HCT116 (cell line): ENCODE results near the gene TMCO4. TPM values are rescaled to one million over a fixed set of nuclear protein-coding genes. Genes with fewer than 3 reads are reported as not detected.
"Not testable (repeated sequence)": the region's sequence is repeated elsewhere in the genome, so short reads cannot be mapped to it uniquely, and the experiment has no call there.

Experiments
- ATAC-seq: fragments of 200-7000 bp; cut with Tn5 transposase; 2 replicates; pipeline ENCODE4 v1.9.1; 2020; ENCODE audit warnings: mild to moderate bottlenecking, moderate library complexity
- BruUV-seq: library from RNA; stranded (reverse); fragments of 400-500 nt; replicated peaks from 2 replicates; lab custom pipeline; 2021; lab: Mats Ljungman, UMichigan
- CTCF ChIA-PET: fragments of 300-600 bp; sonication (Branson Sonifier 250); formaldehyde crosslinking; loops from one replicate; lab custom pipeline; 2021; ENCODE audit warnings: antibody characterized with exemption; lab: Charles Lee
- POLR2A ChIA-PET: fragments of 300-600, 350-600 bp; sonication (Branson Sonifier 250); formaldehyde crosslinking; loops from one replicate; lab custom pipeline; 2021; ENCODE audit warnings: antibody characterized with exemption; lab: Charles Lee
- RAD21 ChIA-PET, 2 experiments: fragments of 300-600 bp; sonication (Branson Sonifier 250); formaldehyde crosslinking; loops; one replicate each; lab custom pipeline; 2023; ENCODE audit warnings: low total read pairs in 2 of 2; ENCODE audit not compliant: uncharacterized antibody in 2 of 2, unreplicated experiment in 2 of 2, low non-redundant PET in 1 of 2; lab: Charles Lee
- DNase-seq: peaks from one replicate; pipeline ENCODE4 v3.0.0-alpha.2; 2010; ENCODE audit warnings: low read depth, low spot score
- H2AFZ ChIP-seq: fragments of 200-600 bp; shearing (Covaris generic), sonication (generic); 2 replicates; pipeline ENCODE4 v1.6.1; 2017; ENCODE audit warnings: low read depth, mixed run types, mixed read lengths, antibody characterized with exemption, low read length; ENCODE audit not compliant: poor library complexity, severe bottlenecking
- H3K27ac ChIP-seq: 2 replicates; pipeline ENCODE4 v1.5.1; 2012; ENCODE audit warnings: low read depth, low read length
- H3K27me3 ChIP-seq: fragments of 200-600 bp; sonication (generic); 2 replicates; pipeline ENCODE4 v1.6.1; 2016; ENCODE audit warnings: mixed run types, low read length, mixed read lengths; ENCODE audit not compliant: insufficient read depth
- H3K36me3 ChIP-seq, 2 experiments: fragments of 200-500 bp in 1 of 2; fragments of 200-600 bp in 1 of 2; sonication (Bioruptor generic) in 1 of 2; sonication (generic) in 1 of 2; 2 replicates each; pipeline versions ENCODE4 v1.5.1 to v1.6.1; 2014 to 2016; ENCODE audit warnings: low read length in 2 of 2, inconsistent platforms in 1 of 2, mixed read lengths in 1 of 2, mixed run types in 1 of 2; ENCODE audit not compliant: insufficient read depth in 2 of 2, control insufficient read depth in 1 of 2
- H3K4me1 ChIP-seq, 2 experiments: fragments of 200-600 bp in 1 of 2; sonication (generic) in 1 of 2; 2 replicates each; pipeline versions ENCODE4 v1.5.1 to v1.6.1; 2012 to 2017; ENCODE audit warnings: low read length in 2 of 2, inconsistent platforms in 1 of 2, mild to moderate bottlenecking in 1 of 2, mixed read lengths in 1 of 2, mixed run types in 1 of 2, moderate library complexity in 1 of 2; ENCODE audit not compliant: insufficient read depth in 2 of 2, control insufficient read depth in 1 of 2
- H3K4me2 ChIP-seq: fragments of 200-600 bp; sonication (generic); 2 replicates; pipeline ENCODE4 v1.6.1; 2017; ENCODE audit warnings: mixed run types, low read length, mixed read lengths
- H3K4me3 ChIP-seq, 2 experiments: fragments of 200-600 bp in 1 of 2; sonication (generic) in 1 of 2; replicated peaks in 1 of 2; 2 replicates each; pipeline ENCODE4 v1.5.1; 2011 to 2016; ENCODE audit warnings: low read length in 2 of 2, control low read depth in 1 of 2, low read depth in 1 of 2, mild to moderate bottlenecking in 1 of 2, mixed read lengths in 1 of 2, mixed run types in 1 of 2
- H3K79me2 ChIP-seq: fragments of 200-600 bp; sonication (generic); 2 replicates; pipeline ENCODE4 v1.6.1; 2017; ENCODE audit warnings: mild to moderate bottlenecking, mixed run types, low read length, moderate library complexity, mixed read lengths; ENCODE audit not compliant: insufficient read depth
- H3K9ac ChIP-seq: fragments of 200-600 bp; sonication (generic); 2 replicates; pipeline ENCODE4 v1.6.1; 2016; ENCODE audit warnings: low read length, mixed read lengths
- H3K9me2 ChIP-seq: fragments of 200-600 bp; sonication (generic), shearing (Covaris generic); 2 replicates; pipeline ENCODE4 v1.6.1; 2017; ENCODE audit warnings: mixed run types, mild to moderate bottlenecking, moderate library complexity; ENCODE audit not compliant: insufficient read depth
- H3K9me3 ChIP-seq, 2 experiments: fragments of 200-500 bp in 1 of 2; fragments of 200-600 bp in 1 of 2; sonication (Bioruptor generic) in 1 of 2; sonication (generic) in 1 of 2; 2 replicates each; pipeline ENCODE4 v1.6.1; 2014 to 2017; ENCODE audit warnings: low read length in 2 of 2, mixed read lengths in 2 of 2, inconsistent platforms in 1 of 2, low read depth in 1 of 2, mild to moderate bottlenecking in 1 of 2, mixed run types in 1 of 2, moderate library complexity in 1 of 2; ENCODE audit not compliant: control insufficient read depth in 1 of 2, insufficient read depth in 1 of 2
- H4K20me1 ChIP-seq: fragments of 200-600 bp; sonication (generic), shearing (Covaris generic); 2 replicates; pipeline ENCODE4 v1.6.1; 2017; ENCODE audit warnings: mixed run types, mild to moderate bottlenecking, moderate library complexity; ENCODE audit not compliant: insufficient read depth
- ATF3 ChIP-seq: IDR thresholded peaks from 2 replicates; pipeline ENCODE4 v1.6.1; 2012
- ELF1 ChIP-seq: IDR thresholded peaks from 2 replicates; pipeline ENCODE4 v1.6.1; 2012; ENCODE audit warnings: low read depth, borderline replicate concordance
- EZH2 ChIP-seq: fragments of 200-600 bp; sonication (generic); IDR thresholded peaks from 2 replicates; pipeline ENCODE4 v1.6.1; 2017; ENCODE audit warnings: antibody characterized with exemption, mixed run types
- FOSL1 ChIP-seq: IDR thresholded peaks from 2 replicates; pipeline ENCODE4 v1.6.1; 2012; ENCODE audit warnings: low read depth
- MAX ChIP-seq: IDR thresholded peaks from 2 replicates; pipeline ENCODE4 v1.6.1; 2012
- POLR2AphosphoS5 ChIP-seq: IDR thresholded peaks from 2 replicates; pipeline ENCODE4 v1.6.1; 2011; ENCODE audit warnings: mild to moderate bottlenecking, low read depth, low read length, moderate library complexity
- RAD21 ChIP-seq: IDR thresholded peaks from 2 replicates; pipeline ENCODE4 v1.6.1; 2012; ENCODE audit warnings: low read depth, mild to moderate bottlenecking
- REST ChIP-seq: IDR thresholded peaks from 2 replicates; pipeline ENCODE4 v1.6.1; 2012; ENCODE audit warnings: low read depth
- ZNF274 ChIP-seq: fragments of 200-500 bp; sonication (Bioruptor generic); IDR thresholded peaks from 2 replicates; pipeline ENCODE4 v1.6.1; 2014; ENCODE audit warnings: mild to moderate bottlenecking, low read depth, low read length, inconsistent platforms
- intact Hi-C: fragments of 100-400 bp; cut with micrococcal nuclease; formaldehyde crosslinking; loops from 2 replicates; pipeline ENCODE4 v1.10.0; 2022
- total RNA-seq: library from RNA; stranded (reverse); gene quantifications from one replicate; pipeline ENCODE4 v1.2.1, GENCODE V29; 2021; ENCODE audit not compliant: unreplicated experiment

The TMCO4 gene
- total RNA-seq, 1 experiment from 2014 or later = 12.7 TPM

- H3K9ac ChIP-seq, H3K27ac ChIP-seq, RAD21 ChIA-PET, H2AFZ ChIP-seq, H3K4me3 ChIP-seq, BruUV-seq, H3K79me2 ChIP-seq, H3K27me3 ChIP-seq, H3K36me3 ChIP-seq, H3K9me2 ChIP-seq, H3K4me2 ChIP-seq, H4K20me1 ChIP-seq, ATAC-seq, POLR2A ChIA-PET, H3K9me3 ChIP-seq, intact Hi-C loops, CTCF ChIA-PET, DNase-seq: not testable (repeated sequence)
- H3K4me1 ChIP-seq = peaks cover 5 to 13% of the 10 kb centered on the region in 2 experiments; a peak in 3 of 4 replicates
Observed at GRCh38 chr1:19635064-19635463, 164.7 kb downstream of the TMCO4 start.

GRCh38 chr1:19633106-19633505 is 166.6 kb downstream of the TMCO4 start:
- H3K79me2 ChIP-seq = no peaks in the 10 kb centered on the region
- no peak overlapping the region for H3K4me2 ChIP-seq
- H4K20me1 ChIP-seq = no peaks in the 10 kb centered on the region
- H2AFZ ChIP-seq = no peak overlapping the region
- H3K36me3 ChIP-seq = no peaks in the 10 kb centered on the region
- H3K4me3 ChIP-seq = no peak overlapping the region
- H3K27me3 ChIP-seq = no peaks in the 10 kb centered on the region
- DNase-seq (no peak), ATAC-seq (no peak)
- H3K9me3 ChIP-seq = no peaks in the 10 kb centered on the region
- ChIA-PET RAD21 (no interaction called here), POLR2A (no interaction called here), CTCF (no interaction called here)
- BruUV-seq = no TSS peak
- no peak for TF ChIP-seq POLR2AphosphoS5
- TF ChIP-seq REST = no peak
- no peak for TF ChIP-seq ELF1
- TF ChIP-seq ZNF274 = no peak
- no peak for TF ChIP-seq FOSL1
- no peak for TF ChIP-seq ATF3
- no peak for TF ChIP-seq MAX
- no peak for TF ChIP-seq RAD21
- no peak for TF ChIP-seq EZH2
- H3K9ac ChIP-seq = no peak overlapping the region
- no peak overlapping the region for H3K27ac ChIP-seq
- no peaks in the 10 kb centered on the region for H3K9me2 ChIP-seq
- intact Hi-C loops = no loop called here
- peaks cover 0 to 6% of the 10 kb centered on the region in 2 experiments; a peak in 2 of 4 replicates for H3K4me1 ChIP-seq
